HG02571 (cell line): ENCODE measurements around the gene ICA1L.

Source experiments
- ATAC-seq: cut with Tn5 transposase; IDR thresholded peaks from one replicate; pipeline ENCODE4 v1.9.1; 2021; ENCODE audit warnings: mild to moderate bottlenecking, moderate library complexity; ENCODE audit not compliant: unreplicated experiment

ICA1L gene

GRCh38 chr2:202749477-202749876 lies 122.1 kb downstream of the ICA1L start:
- no peak for ATAC-seq

- ATAC-seq, result no peak
These were observed 128.0 kb downstream of the ICA1L start for GRCh38 chr2:202743613-202744012.

GRCh38 chr2:202736826-202737225 lies 134.7 kb downstream of the ICA1L start:
- ATAC-seq, result no peak

- no peak for ATAC-seq
These were observed 145.5 kb downstream of the ICA1L start for GRCh38 chr2:202726070-202726469.

GRCh38 chr2:202723746-202724145 lies 147.8 kb downstream of the ICA1L start:
- ATAC-seq, result no peak
